Esophagus muscularis mucosa (tissue), 3 donors: ENCODE data around the gene DCP1A.
"Not testable (repeated sequence)": the region's sequence is repeated elsewhere in the genome, so short reads cannot be mapped to it uniquely, and the experiment has no call there.

Experiments
- CTCF ChIP-seq, 3 experiments: fragments of 200-600 bp in 2 of 3; fragments of 450-650 bp in 1 of 3; sonication (generic) in 2 of 3; IDR thresholded peaks; one replicate each; pipeline ENCODE4 v1.5.1; 2017 to 2019; ENCODE audit warnings: antibody characterized with exemption in 3 of 3, mild to moderate bottlenecking in 2 of 3, moderate library complexity in 1 of 3
- POLR2A ChIP-seq: fragments of 450-650 bp; IDR thresholded peaks from one replicate; pipeline ENCODE4 v1.6.1; 2017; ENCODE audit warnings: antibody characterized with exemption, moderate library complexity, mild to moderate bottlenecking, low read depth
- POLR2AphosphoS5 ChIP-seq, 2 donors: sonication (generic); formaldehyde crosslinking; IDR thresholded peaks; one replicate each; pipeline ENCODE4 v1.6.1; 2017; ENCODE audit warnings: antibody characterized with exemption in 2 of 2

- TF ChIP-seq CTCF (IDR thresholded peaks at IDR 0.05); POLR2A; POLR2AphosphoS5 (IDR thresholded peaks at IDR 0.05): not testable (repeated sequence)
Measured at GRCh38 chr3:53252947-53253322, 94.4 kb downstream of the DCP1A start.
